HepG2 (cell line): ENCODE measurements around the gene PRR30. TPM values are rescaled to one million over a fixed set of nuclear protein-coding genes. Genes with fewer than 3 reads are reported as not detected.
A peak's percentile ranks its signal among the peaks of the same experiment; 100 is the strongest.

Experiments
- AFF4 ChIP-seq: sonication (generic); formaldehyde crosslinking; IDR thresholded peaks from 2 replicates; pipeline ENCODE4 v1.4.0; 2020; ENCODE audit warnings: missing genetic modification reagents
- ARHGAP35 ChIP-seq: sonication (generic); formaldehyde crosslinking; IDR thresholded peaks from 2 replicates; pipeline ENCODE4 v1.9.0; 2022; ENCODE audit warnings: mild to moderate bottlenecking, inconsistent platforms, moderate library complexity, missing genetic modification reagents, borderline replicate concordance
- ARID2 ChIP-seq: sonication (generic); formaldehyde crosslinking; IDR thresholded peaks from 2 replicates; pipeline ENCODE4 v1.8.1; 2022; ENCODE audit warnings: mild to moderate bottlenecking, missing genetic modification reagents, borderline replicate concordance
- EEA1 ChIP-seq: sonication (generic); formaldehyde crosslinking; IDR thresholded peaks from 2 replicates; pipeline ENCODE4 v1.5.1; 2020; ENCODE audit warnings: mild to moderate bottlenecking, missing genetic modification reagents, borderline replicate concordance
- LCORL ChIP-seq, 2 experiments: fragments of 450-650 bp in 1 of 2; sonication (generic) in 1 of 2; formaldehyde crosslinking in 1 of 2; IDR thresholded peaks; 2 replicates each; pipeline versions ENCODE4 v1.5.0 to v1.6.1; 2017 to 2020; ENCODE audit warnings: antibody characterized with exemption in 1 of 2, missing genetic modification reagents in 1 of 2
- MIER3 ChIP-seq: IDR thresholded peaks from 2 replicates; pipeline ENCODE4 v1.6.1; 2016; ENCODE audit warnings: missing compliant biosample characterization, borderline replicate concordance
- NAIF1 ChIP-seq: sonication (generic); formaldehyde crosslinking; IDR thresholded peaks from 2 replicates; pipeline ENCODE4 v1.5.0; 2020; ENCODE audit warnings: mild to moderate bottlenecking, missing genetic modification reagents, borderline replicate concordance
- PCBP2 ChIP-seq: fragments of 200-400 bp; formaldehyde crosslinking; optimal IDR thresholded peaks from 2 replicates; pipeline ENCODE3; 2018; ENCODE audit warnings: low read length, low read depth; ENCODE audit not compliant: poor library complexity, severe bottlenecking
- SP140L ChIP-seq: sonication (generic); formaldehyde crosslinking; IDR thresholded peaks from 2 replicates; pipeline ENCODE4 v1.4.0; 2020; ENCODE audit warnings: missing genetic modification reagents, borderline replicate concordance
- ZBTB42 ChIP-seq: sonication (generic); formaldehyde crosslinking; IDR thresholded peaks from 2 replicates; pipeline ENCODE4 v1.5.0; 2020; ENCODE audit warnings: mild to moderate bottlenecking, missing genetic modification reagents
- ZFP37 ChIP-seq: sonication (generic); formaldehyde crosslinking; IDR thresholded peaks from 2 replicates; pipeline ENCODE4 v1.4.0; 2020; ENCODE audit warnings: missing genetic modification reagents, borderline replicate concordance
- ZFP41 ChIP-seq: sonication (generic); formaldehyde crosslinking; IDR thresholded peaks from 2 replicates; pipeline ENCODE4 v1.4.0; 2020; ENCODE audit warnings: mild to moderate bottlenecking, missing genetic modification reagents, borderline replicate concordance
- ZFP62 ChIP-seq: sonication (generic); formaldehyde crosslinking; IDR thresholded peaks from 2 replicates; pipeline ENCODE4 v1.4.0; 2020; ENCODE audit warnings: missing genetic modification reagents
- ZNF350 ChIP-seq: sonication (generic); formaldehyde crosslinking; IDR thresholded peaks from 2 replicates; pipeline ENCODE4 v1.4.0; 2020; ENCODE audit warnings: mild to moderate bottlenecking, low read depth, missing genetic modification reagents, borderline replicate concordance
- ZNF383 ChIP-seq: sonication (generic); formaldehyde crosslinking; IDR thresholded peaks from 2 replicates; pipeline ENCODE4 v1.4.0; 2020; ENCODE audit warnings: missing genetic modification reagents, mild to moderate bottlenecking, borderline replicate concordance
- ZNF543 ChIP-seq: sonication (generic); formaldehyde crosslinking; IDR thresholded peaks from 2 replicates; pipeline ENCODE4 v1.4.0; 2020; ENCODE audit warnings: mild to moderate bottlenecking, missing genetic modification reagents
- ZNF660 ChIP-seq: sonication (generic); formaldehyde crosslinking; IDR thresholded peaks from 2 replicates; pipeline ENCODE4 v1.5.1; 2020; ENCODE audit warnings: mild to moderate bottlenecking, low read depth, missing genetic modification reagents, borderline replicate concordance
- ZNF703 ChIP-seq: sonication (generic); formaldehyde crosslinking; IDR thresholded peaks from 2 replicates; pipeline ENCODE4 v1.5.1; 2020; ENCODE audit warnings: missing genetic modification reagents, mild to moderate bottlenecking, moderate library complexity, borderline replicate concordance
- ZNF709 ChIP-seq: sonication (generic); formaldehyde crosslinking; IDR thresholded peaks from 2 replicates; pipeline ENCODE4 v1.5.0; 2020; ENCODE audit warnings: mild to moderate bottlenecking, missing genetic modification reagents
- polyA plus RNA-seq, 8 experiments: library from polyadenylated mRNA; depleted of rRNA in 3 of 8; stranded (reverse) in 7 of 8; unstranded in 1 of 8; fragments of >200 nt; fragmentation: Illumina TruSeq in 4 of 8; extraction: Trizol in 4 of 8; gene quantifications; 2 replicates each; pipeline versions ENCODE4 v1.2.1 to v1.2.3, GENCODE V29; 2011 to 2016; ENCODE audit warnings: low read depth in 4 of 8, missing spikeins in 1 of 8, mixed read lengths in 1 of 8; ENCODE audit not compliant: insufficient read depth in 1 of 8
- total RNA-seq, 5 experiments: library from RNA; depleted of rRNA; stranded (reverse); fragments of >200 nt; fragmentation: Illumina TruSeq; extraction: Trizol; gene quantifications; 2 replicates each; pipeline ENCODE4 v1.2.3, GENCODE V29; 2016; ENCODE audit warnings: low read depth in 1 of 5
- TF ChIP-seq, protein P1 (sequence below): sonication (generic); formaldehyde crosslinking; IDR thresholded peaks from 2 replicates; pipeline ENCODE4 v1.5.0; 2020; ENCODE audit warnings: missing genetic modification reagents
- TF ChIP-seq, protein P2 (sequence below): sonication (generic); formaldehyde crosslinking; IDR thresholded peaks from 2 replicates; pipeline ENCODE4 v1.4.0; 2020; ENCODE audit warnings: missing genetic modification reagents, mild to moderate bottlenecking, borderline replicate concordance

Gene PRR30
- total and polyA plus RNA-seq, 2 of the 13 experiments (the other 11 are each of a cell fraction or from before 2014, with no cell fraction given) = not detected

DNA sequence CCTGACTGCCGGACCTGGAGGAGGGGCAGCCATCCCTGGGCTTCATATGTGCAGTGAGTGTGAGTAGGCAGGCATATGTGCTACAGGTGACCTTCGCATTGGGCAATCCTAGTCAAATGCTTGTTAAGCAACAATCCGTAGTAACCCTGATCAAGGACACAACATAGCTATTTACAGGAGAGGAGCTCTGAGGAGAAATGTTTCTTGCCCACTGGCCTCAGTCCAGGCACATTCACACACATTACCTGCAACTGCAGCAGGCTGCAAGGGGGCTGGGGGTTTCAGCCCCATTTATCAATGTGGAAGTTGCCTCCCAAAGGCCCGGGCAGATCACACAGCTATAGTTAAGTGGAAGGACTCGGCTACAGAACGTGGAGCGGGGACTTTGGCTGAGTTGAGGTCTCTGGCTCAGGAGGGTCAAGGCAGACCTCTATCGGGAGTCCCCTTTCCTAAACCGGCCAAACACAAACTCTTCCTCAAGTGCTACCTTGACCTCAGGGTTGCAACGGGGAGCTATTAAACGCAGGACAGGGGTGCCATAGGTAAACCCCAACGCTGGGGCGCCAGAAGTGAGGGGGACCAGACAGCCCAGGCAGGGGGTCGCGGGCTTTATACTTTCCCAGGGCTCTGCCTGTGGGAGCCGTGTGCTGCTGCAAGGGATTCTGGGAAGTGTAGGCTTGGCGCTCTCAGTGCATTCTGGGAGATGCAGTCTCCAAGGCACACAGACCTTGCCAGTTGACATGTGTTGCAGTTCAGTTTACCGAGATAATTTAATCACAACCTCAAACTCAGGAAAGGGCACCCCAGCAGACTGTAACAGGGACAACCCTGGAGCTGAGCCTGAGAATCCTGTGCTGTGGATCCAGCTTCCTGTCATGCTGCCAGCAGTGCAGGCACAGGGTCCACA lies 43.2 kb downstream of the PRR30 start (continued):
- TF ChIP-seq ZNF350 (CRISPR knock-in tag) = peak; percentile 97
- TF ChIP-seq PCBP2 = no peak
- peak; percentile 10; the same call in 1 of the 2 replicates for TF ChIP-seq SP140L (CRISPR knock-in tag)
- peak; percentile 45; the same call in 1 of the 2 replicates for TF ChIP-seq ARHGAP35 (CRISPR knock-in tag)
- TF ChIP-seq, protein P1, sequence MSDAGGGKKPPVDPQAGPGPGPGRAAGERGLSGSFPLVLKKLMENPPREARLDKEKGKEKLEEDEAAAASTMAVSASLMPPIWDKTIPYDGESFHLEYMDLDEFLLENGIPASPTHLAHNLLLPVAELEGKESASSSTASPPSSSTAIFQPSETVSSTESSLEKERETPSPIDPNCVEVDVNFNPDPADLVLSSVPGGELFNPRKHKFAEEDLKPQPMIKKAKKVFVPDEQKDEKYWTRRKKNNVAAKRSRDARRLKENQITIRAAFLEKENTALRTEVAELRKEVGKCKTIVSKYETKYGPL = peak; percentile 84
- no peak for TF ChIP-seq EEA1 (CRISPR knock-in tag)
- peak; percentile 98 for TF ChIP-seq MIER3
- TF ChIP-seq NAIF1 (CRISPR knock-in tag) = peak; percentile 91
- peak; percentile 98 for TF ChIP-seq ZFP41
- TF ChIP-seq ZNF543 (CRISPR knock-in tag) = peak; percentile 53; the same call in 1 of the 2 replicates
- TF ChIP-seq ZNF383 (CRISPR knock-in tag) = no peak
- no peak; the same call in 1 of the 2 replicates for TF ChIP-seq ZNF703 (CRISPR knock-in tag)
- TF ChIP-seq, protein P2, sequence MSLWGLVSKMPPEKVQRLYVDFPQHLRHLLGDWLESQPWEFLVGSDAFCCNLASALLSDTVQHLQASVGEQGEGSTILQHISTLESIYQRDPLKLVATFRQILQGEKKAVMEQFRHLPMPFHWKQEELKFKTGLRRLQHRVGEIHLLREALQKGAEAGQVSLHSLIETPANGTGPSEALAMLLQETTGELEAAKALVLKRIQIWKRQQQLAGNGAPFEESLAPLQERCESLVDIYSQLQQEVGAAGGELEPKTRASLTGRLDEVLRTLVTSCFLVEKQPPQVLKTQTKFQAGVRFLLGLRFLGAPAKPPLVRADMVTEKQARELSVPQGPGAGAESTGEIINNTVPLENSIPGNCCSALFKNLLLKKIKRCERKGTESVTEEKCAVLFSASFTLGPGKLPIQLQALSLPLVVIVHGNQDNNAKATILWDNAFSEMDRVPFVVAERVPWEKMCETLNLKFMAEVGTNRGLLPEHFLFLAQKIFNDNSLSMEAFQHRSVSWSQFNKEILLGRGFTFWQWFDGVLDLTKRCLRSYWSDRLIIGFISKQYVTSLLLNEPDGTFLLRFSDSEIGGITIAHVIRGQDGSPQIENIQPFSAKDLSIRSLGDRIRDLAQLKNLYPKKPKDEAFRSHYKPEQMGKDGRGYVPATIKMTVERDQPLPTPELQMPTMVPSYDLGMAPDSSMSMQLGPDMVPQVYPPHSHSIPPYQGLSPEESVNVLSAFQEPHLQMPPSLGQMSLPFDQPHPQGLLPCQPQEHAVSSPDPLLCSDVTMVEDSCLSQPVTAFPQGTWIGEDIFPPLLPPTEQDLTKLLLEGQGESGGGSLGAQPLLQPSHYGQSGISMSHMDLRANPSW = peak; percentile 85
- no peak for TF ChIP-seq ZNF660
- TF ChIP-seq ZFP62 (CRISPR knock-in tag) = no peak
- no peak for TF ChIP-seq LCORL (IDR thresholded peaks at IDR 0.05)
- TF ChIP-seq LCORL (CRISPR knock-in tag; IDR thresholded peaks at IDR 0.05) = peak; percentile 97
- 0 out of 2 replicates have a peak, but pooled peaks have one; percentile 71 for TF ChIP-seq AFF4
- peak; percentile 88; the same call in 1 of the 2 replicates for TF ChIP-seq ZNF709 (CRISPR knock-in tag)
- peak; percentile 81 for TF ChIP-seq ARID2 (CRISPR knock-in tag)
- peak; percentile 83; the same call in 1 of the 2 replicates for TF ChIP-seq ZBTB42 (CRISPR knock-in tag)
- peak; percentile 93; the same call in 1 of the 2 replicates for TF ChIP-seq ZFP37 (CRISPR knock-in tag)
